NCI-H748 treated with DMSO at 0.1 percent for 48 hours (cell line): Measurements from ENCODE around the gene GYPA.
"Not testable (repeated sequence)": the region's sequence is repeated elsewhere in the genome, so short reads cannot be mapped to it uniquely, and the experiment has no call there.

Experiments used
- DNase-seq: peaks from one replicate; lab custom pipeline; 2025; lab: John Stamatoyannopoulos, UW

Gene GYPA

DNA sequence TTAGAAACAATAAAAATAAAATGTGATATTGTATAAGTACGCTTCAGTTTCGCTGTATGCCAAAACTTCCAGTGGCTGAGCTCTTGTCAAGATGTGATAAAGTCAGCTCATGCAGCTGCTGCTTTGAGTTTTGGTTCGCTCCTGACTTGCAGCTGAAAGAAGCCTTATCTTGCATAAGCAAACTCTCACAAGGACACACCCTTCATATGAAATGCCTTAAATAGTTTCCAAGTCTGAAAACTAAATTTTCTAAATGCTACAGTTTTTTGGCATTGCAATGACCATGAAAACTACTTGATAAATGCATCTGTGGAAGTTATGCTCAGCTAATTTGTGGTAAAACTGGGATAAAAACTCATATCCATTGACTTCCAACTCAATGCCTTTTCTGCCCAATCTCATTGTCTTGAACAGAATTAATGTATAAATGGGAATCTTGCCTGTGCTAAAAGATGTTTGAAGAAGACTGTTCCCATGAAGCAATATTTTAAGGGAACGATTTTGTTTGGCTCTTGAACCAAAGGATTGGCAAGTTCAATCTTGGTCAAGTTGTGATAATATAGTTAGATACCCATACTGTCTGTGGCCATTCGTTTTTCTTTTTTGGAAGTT lies 11.7 kb downstream of the GYPA start:
- not testable (repeated sequence) for DNase-seq

DNA sequence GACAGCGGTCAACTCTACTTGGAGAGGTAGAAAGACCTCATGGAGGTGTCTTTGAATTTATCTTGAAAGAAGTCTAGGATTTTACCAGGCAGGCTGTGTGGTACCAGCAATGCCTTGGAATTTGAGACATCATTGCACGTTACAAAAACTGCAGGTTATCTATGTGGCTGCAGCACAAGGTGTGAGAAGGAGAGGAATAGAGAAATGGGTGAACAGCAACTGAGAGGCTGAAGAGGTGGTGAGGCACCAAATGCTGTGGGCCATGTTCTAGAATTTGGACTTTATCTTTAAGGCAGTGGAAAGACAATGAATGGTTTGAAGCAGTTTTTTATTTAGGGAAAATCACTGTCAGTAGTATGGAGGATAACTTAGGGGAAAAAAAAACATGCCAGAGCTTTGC lies 15.4 kb downstream of the GYPA start:
- not testable (repeated sequence) for DNase-seq

DNA sequence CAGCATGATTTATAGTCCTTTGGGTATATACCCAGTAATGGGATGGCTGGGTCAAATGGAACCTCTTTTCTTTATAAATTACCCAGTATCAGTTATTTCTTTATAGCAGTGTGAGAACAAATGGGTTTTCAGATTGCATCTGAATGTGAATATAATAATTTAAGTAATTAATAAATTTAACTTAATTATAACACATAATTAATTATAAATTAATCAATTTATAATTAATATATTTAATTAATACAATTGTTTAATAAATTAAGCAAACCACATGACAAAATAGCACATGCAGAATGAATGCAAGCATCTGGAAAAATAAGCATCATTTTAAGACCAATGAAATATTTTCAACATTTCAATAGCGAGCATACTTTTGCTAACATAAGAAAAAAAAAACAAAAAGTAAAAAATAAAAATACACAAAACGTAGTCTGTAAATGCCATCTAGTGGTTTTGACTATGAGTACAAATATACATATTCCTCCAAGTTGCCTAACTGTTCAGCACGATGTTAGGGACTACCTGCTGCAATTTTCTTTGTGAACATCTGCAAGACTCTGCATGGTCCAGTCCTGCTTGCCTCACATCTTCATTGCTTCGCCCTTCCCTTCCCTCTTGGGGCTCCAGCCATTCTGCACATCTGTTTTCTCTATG lies 16.4 kb downstream of the GYPA start:
- DNase-seq, result not testable (repeated sequence)

DNA sequence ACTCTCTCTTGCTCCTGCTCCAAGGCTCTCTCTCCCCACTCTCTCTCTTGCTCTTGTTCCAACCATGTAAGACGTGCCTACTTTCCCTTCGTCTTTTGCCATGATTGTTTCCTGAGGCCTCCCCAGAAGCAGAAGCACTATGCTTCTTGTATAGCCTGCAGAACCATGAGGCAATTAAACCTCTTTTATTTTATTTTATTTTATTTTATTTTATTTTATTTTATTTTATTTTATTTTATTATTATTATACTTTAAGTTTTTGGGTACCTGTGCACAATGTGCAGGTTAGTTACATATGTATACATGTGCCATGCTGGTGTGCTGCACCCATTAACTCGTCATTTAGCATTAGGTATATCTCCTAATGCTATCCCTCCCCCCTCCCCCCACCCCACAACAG lies 17.2 kb downstream of the GYPA start:
- not testable (repeated sequence) for DNase-seq

DNA sequence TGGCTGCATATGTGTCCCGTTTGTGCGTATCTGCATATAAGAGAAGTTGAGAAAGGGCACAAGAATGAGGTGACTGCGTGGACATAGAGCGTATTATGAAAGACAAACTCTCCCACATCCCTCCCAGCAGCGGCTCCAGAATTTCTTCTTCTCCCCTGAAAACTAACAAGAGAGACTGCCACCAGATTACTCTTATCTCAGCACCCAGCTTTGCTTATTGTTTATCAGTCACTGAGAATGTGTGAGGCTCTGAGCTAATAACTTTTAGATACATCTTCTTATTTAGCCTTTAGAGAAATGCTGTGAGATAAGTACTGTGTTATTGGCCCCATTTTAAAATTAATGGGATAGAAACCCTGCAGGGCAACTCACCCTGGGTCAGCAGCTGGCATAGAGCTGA lies 20.8 kb downstream of the GYPA start:
- DNase-seq, result not testable (repeated sequence)

DNA sequence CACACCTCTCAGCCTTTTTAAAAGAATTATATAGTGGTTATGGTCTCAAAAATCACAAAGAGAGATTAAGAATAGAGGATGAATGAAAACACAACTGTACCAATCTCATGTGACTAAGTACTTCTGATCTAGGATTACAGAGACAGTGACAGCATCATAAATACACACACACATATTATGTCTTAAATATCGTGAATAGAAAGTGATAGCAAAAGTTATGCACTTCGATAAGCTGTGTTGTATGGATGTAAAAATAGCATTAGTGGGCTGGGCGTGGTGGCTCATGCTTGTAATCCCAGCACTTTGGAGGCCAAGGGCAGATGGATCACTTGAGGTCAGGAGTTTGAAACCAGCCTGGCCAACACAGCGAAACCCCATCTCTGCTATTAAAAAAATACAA lies 25.0 kb downstream of the GYPA start:
- no peak for DNase-seq

DNA sequence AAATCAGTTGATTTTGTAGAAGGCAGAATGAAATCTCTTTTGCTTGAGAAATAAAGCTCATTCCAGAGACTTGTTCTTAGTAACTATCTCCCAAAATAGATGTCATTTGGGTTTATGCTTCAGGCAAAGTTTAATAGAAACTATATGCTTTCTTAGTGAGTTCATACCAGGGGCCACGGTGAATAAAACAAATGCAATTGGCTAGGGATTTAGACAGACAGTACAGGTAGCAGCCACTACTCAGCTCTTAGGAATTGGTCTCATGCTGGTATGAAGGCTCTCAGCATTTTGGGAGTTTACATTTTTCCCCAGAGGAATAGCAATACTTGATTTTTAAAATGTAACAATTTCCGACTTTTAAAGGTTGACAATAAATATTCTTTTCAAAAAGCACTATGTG lies 27.0 kb downstream of the GYPA start:
- no peak for DNase-seq

DNA sequence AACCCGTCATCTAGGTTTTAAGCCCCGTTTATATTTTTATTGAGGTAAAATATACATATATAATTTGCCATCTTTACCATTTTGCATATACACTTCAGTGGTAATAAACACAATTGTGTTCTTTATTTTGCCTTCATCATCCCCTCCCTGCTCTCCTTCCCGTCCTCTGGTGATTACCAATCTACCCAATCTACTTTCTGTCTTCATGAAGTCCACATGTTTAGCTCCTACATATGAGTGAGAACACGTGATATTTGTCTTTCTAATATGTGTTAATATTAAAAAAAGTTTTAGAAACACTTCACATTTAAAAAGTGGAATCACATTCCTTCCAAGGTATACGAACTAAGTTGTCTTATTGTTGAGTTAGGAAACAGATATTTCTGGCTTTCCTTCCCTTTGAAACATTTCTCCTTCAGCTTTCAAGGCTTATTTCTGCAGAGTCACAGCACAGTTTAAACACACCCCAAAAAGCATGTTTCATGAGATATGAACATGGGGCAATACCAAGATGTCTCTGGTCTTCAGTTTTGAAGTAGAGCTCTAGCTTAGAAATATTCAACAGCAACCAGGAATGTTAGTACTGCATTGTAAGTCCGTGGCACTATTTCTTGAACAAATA lies 35.9 kb downstream of the GYPA start:
- no peak for DNase-seq

DNA sequence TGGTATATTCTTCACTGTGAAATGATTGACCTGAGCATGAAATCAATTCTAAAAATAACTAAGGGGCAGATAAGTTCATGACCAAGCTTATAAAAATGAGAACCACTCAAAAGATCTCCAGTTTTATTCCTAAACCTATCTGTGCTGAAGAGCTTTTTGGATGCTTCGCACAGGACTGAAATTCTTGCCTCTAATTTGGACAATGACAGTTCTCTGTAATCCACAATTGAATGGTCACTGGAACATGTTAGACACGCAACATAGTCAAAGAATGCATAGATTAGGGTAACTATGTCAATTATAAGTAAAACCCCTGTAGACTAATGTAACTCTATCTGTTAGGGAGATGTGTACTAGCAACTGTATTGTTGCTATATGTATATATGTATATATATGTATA lies 42.7 kb downstream of the GYPA start:
- not testable (repeated sequence) for DNase-seq

DNA sequence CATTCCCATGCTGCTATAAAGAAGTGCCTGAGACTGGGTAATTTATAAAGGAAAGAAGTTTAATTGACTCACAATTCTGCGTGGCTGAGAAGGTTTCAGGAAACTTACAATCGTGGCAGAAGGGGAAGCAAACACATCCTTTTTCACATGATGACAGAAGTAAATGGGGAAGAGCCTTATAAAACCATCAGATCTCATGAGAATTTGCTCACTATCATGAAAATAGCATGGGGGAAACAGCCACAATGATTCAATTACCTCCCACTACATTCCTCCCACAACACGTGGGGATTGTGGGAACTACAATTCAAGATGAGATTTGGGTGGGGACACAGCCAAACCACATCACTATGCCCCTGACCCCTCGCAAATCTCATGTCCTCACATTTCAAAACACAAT lies 46.5 kb downstream of the GYPA start:
- not testable (repeated sequence) for DNase-seq

DNA sequence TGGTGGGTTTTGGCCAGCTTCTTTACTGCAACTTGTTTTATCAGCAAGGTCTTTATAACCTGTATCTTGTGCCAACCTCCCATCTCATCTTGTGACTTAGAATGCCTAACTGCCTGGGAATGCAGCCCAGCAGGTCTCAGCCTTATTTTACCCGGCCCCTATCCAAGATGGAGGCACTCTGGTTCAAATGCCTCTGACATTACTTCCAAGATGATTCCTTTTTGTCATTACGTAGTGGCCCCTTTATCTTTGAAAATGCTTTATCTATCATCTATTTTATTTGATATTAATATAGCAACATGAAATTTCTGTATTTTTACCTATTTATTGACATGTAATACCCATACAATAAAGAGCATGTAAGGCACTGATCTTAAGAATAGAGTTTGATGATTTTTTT lies 49.3 kb downstream of the GYPA start:
- not testable (repeated sequence) for DNase-seq

DNA sequence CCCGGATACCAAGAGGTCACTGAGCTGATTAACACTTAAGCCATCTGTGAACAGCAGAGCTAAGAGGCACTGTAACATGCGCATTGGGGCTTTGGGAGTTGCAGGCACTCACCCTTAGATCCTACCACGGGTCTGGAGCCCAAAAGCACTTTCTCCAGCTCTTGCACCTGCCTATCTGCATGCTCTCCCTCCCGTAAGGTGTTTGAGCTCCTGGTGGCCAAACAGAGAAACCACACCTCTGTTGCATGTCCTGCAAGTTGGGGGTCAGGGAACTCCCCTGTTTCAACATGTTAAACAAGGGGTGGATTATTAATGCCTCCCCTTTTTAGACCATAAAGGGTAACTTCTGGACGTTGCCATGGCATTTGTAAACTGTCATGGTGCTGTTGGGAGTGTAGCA lies 49.8 kb downstream of the GYPA start:
- DNase-seq, result no peak

DNA sequence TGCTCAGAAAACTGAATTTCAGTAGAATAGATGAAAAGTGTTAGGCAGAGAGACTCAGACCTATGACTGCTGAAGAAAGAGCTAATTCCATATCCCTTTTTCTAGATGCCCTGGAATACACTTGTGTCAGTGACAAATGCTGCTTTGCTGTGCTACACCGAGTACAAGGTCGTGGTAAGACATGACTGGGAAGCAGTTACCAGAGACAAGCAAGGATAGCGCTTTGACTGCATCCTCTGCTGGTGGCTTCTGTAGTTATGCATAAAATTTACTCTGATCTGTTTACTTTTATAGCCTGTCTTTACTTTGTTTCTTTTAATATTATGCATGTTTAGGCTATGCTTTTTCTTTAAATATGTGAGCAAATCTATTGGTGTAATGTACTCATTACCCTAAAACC lies 58.5 kb downstream of the GYPA start:
- DNase-seq, result not testable (repeated sequence)

DNA sequence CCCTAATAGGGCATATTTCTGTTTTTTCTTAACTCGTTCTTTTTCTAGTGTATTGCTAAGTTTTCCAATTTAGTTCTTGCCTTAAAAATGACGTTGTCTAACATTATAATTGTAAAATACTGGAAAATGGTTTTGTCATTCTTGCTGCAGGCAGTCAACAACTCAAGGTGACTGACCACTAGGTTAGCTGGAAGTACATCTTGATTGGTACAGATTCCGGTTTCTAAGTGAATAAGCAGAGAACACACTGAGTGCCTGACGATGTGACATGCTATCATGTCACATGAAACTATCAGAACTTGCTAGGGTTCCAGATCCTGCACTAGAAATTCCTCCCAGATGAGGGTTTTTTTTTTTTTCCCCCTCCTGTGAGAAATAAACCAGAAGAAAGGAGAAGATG lies 60.4 kb downstream of the GYPA start:
- DNase-seq, result not testable (repeated sequence)

DNA sequence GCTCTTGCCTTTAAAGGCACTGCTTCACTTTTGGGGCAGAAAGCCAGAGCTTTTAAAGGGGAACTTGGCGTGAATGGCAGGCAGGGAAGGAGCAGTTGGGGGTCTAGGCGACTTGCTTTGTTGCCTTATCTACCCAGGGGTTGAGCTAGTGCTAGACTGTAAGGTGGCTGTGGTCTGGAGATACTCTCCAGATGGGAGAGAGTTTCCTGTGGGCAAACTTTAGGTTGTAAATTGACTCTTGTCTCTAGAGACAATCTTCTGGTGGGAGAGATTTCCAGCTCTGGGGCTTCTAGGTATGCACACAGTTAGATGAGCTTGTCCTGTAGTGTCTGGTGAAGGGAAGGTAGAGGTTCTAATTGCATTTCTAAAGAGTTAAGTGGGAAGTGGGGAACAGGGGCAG lies 61.8 kb downstream of the GYPA start:
- not testable (repeated sequence) for DNase-seq

DNA sequence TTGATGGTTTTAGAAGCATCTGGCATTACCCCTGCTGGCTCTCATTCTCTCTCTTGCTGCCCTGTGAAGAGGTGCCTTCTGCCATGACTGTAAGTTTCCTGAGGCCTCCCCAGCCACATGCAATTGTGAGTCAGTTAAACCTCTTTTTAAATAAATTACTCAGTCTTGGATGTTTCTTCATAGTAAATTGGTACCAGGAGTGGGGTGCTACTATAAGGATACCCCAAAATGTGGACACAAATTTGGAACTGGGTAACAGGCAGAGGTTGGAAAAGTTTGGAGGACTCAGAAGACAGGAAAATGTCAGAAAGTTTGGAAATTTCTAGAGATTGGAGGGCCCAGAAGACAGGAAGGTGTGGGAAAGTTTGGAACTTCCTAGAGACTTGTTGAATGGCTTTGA lies 79.0 kb downstream of the GYPA start:
- not testable (repeated sequence) for DNase-seq

DNA sequence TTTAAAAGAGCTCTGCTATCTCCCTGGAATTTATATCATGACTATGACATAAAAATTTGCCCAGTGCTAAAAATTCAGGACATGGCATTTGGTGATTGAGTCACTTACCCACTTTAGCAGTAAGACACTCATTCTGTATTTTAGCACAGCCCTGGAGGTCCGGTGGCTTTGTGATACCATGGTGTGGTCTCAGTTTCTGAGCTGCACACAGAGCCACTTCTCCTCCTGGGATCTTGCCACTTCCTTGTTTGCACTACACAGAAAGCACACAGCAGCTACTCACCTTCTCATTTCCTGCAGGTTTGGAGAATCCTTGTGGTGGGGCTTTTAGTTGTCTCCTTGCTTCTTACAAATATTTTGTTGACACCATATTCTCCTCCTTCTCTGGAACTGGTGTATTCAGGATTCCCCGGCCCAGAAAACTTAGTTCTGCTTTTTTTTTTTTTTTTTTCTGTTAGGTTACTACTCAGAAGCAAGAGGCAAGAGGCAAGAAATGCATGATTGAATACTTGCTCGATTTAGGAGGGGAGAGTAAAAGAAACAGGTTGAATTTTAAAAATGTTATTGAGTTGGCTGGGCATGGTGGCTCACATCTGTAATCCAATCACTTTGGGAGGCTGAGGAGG lies 80.2 kb downstream of the GYPA start:
- not testable (repeated sequence) for DNase-seq
